Measurements from ENCODE around the gene AKR1C8. TPM values are rescaled to one million over a fixed set of nuclear protein-coding genes. Genes with fewer than 3 reads are reported as not detected.
A peak's percentile ranks its signal among the peaks of the same experiment; 100 is the strongest.
"Not testable (repeated sequence)": the region's sequence is repeated elsewhere in the genome, so short reads cannot be mapped to it uniquely, and the experiment has no call there.

AKR1C8 gene
- total and polyA plus RNA-seq, 10 of the 15 experiments (the other 5 are each of a cell fraction or from before 2014, with no cell fraction given) = 0.18 TPM; not detected in 9

GRCh38 chr10:5211696-5212536 lies 27.0 kb upstream of the AKR1C8 start (continued):
- TF ChIP-seq BCL3 (IDR thresholded peaks at IDR 0.05; ENCODE audit: borderline replicate concordance, insufficient read depth, low read depth, low read length, poor library complexity, severe bottlenecking) (no peak), NFYA (IDR thresholded peaks at IDR 0.05; ENCODE audit: borderline replicate concordance, low read depth, low read length) (no peak), HDAC6 (IDR thresholded peaks at IDR 0.05; ENCODE audit: unreplicated experiment) (no peak), HDGF (IDR thresholded peaks at IDR 0.05) (no peak), NKRF (conservative IDR thresholded peaks at IDR 0.05) (no peak)
- TF ChIP-seq, protein P1, sequence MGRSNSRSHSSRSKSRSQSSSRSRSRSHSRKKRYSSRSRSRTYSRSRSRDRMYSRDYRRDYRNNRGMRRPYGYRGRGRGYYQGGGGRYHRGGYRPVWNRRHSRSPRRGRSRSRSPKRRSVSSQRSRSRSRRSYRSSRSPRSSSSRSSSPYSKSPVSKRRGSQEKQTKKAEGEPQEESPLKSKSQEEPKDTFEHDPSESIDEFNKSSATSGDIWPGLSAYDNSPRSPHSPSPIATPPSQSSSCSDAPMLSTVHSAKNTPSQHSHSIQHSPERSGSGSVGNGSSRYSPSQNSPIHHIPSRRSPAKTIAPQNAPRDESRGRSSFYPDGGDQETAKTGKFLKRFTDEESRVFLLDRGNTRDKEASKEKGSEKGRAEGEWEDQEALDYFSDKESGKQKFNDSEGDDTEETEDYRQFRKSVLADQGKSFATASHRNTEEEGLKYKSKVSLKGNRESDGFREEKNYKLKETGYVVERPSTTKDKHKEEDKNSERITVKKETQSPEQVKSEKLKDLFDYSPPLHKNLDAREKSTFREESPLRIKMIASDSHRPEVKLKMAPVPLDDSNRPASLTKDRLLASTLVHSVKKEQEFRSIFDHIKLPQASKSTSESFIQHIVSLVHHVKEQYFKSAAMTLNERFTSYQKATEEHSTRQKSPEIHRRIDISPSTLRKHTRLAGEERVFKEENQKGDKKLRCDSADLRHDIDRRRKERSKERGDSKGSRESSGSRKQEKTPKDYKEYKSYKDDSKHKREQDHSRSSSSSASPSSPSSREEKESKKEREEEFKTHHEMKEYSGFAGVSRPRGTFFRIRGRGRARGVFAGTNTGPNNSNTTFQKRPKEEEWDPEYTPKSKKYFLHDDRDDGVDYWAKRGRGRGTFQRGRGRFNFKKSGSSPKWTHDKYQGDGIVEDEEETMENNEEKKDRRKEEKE (IDR thresholded peaks at IDR 0.05) = no peak

DNA sequence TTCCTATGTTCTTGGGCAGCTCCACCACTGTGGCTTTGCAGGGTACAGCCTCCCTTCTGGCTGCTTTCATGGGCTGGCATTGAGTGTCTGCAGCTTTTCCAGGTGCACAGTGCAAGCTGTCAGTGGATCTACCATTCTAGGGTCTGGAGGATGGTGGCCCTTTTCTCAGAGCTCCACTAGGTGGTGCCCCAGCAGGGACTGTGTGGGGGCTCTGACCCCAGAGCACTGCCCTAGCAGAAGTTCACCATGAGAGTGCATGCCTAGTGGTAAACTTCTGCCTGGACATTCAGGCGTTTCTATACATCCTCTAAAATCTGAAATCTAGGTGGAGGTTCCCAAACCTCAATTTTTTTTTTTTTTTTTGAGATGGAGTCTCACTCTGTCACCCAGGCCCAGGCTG lies 25.3 kb upstream of the AKR1C8 start:
- in situ Hi-C loops (cut with MboI) = not testable (repeated sequence)

DNA sequence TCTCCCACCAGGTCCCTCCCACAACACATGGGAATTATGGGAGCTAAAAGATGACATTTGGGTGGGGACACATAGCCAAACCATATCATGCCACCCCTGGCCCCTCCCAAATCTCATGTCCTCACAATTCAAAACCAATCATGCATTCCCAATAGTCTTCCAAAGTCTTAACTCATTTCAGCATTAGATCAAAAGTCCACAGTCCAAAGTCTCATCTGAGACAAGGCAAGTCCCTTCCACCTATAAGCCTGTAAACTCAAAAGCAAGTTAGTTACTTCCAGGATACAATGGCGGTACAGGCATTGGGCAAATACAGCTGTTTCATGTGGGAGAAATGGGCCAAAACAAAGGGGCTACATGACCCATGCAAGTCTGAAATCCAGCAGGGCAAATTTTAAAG lies 24.8 kb upstream of the AKR1C8 start:
- DNase-seq (ENCODE audit: low read depth, low spot score); SMC1A ChIA-PET (ENCODE audit: uncharacterized antibody, unreplicated experiment); H3K9me3 ChIP-seq (replicated peaks; ENCODE audit: control insufficient read depth, insufficient read depth, low read length); BruUV-seq (replicated peaks); FAIRE-seq; H3K36me3 ChIP-seq (ENCODE audit: control insufficient read depth in 2 of 2, insufficient read depth in 2 of 2, low read length in 1 of 2); H3K27ac ChIP-seq (ENCODE audit: control insufficient read depth, insufficient read depth); H3K4me2 ChIP-seq (ENCODE audit: control insufficient read depth, insufficient read depth); RAD21 ChIA-PET (ENCODE audit: unreplicated experiment); H3K79me2 ChIP-seq (ENCODE audit: control insufficient read depth, insufficient read depth, low read length); H2AFZ ChIP-seq (ENCODE audit: control insufficient read depth, low read depth, low read length); ATAC-seq; in situ Hi-C loops (cut with MboI); H3K9ac ChIP-seq (ENCODE audit: control insufficient read depth, insufficient read depth, low read length); H3K27me3 ChIP-seq (replicated peaks in 1 of 2; ENCODE audit: control insufficient read depth in 2 of 2, insufficient read depth in 2 of 2, low read length in 1 of 2); intact Hi-C loops (cut with micrococcal nuclease; ENCODE audit: unreplicated experiment); POLR2A ChIA-PET; H4K20me1 ChIP-seq (ENCODE audit: control insufficient read depth, insufficient read depth); H3K4me3 ChIP-seq; H3K4me1 ChIP-seq (ENCODE audit: control insufficient read depth, insufficient read depth, low read length): not testable (repeated sequence)
- 29% methylated on average over 1 of the region's 1 CpG for WGBS (ENCODE audit: insufficient coverage, insufficient replicate concordance, low lambda C conversion rate, missing lambda C conversion rate)
- CTCF ChIA-PET = interaction anchor here (1.1 kb wide), 1 partner anchor 174 kb away, joined by 3 read pairs; no protein-coding TSS in a partner anchor

More for the DNA sequence above, 25.3 kb upstream of the AKR1C8 start:
- DNase-seq (ENCODE audit: low read depth, low spot score); POLR2A ChIA-PET; H3K4me3 ChIP-seq; H3K27me3 ChIP-seq (replicated peaks in 1 of 2; ENCODE audit: control insufficient read depth in 2 of 2, insufficient read depth in 2 of 2, low read length in 1 of 2); H3K36me3 ChIP-seq (ENCODE audit: control insufficient read depth in 2 of 2, insufficient read depth in 2 of 2, low read length in 1 of 2); H3K9ac ChIP-seq (ENCODE audit: control insufficient read depth, insufficient read depth, low read length); H4K20me1 ChIP-seq (ENCODE audit: control insufficient read depth, insufficient read depth); H2AFZ ChIP-seq (ENCODE audit: control insufficient read depth, low read depth, low read length); H3K27ac ChIP-seq (ENCODE audit: control insufficient read depth, insufficient read depth); RAD21 ChIA-PET (ENCODE audit: unreplicated experiment); BruUV-seq (replicated peaks); FAIRE-seq; H3K79me2 ChIP-seq (ENCODE audit: control insufficient read depth, insufficient read depth, low read length); H3K4me1 ChIP-seq (ENCODE audit: control insufficient read depth, insufficient read depth, low read length); H3K9me3 ChIP-seq (replicated peaks; ENCODE audit: control insufficient read depth, insufficient read depth, low read length); H3K4me2 ChIP-seq (ENCODE audit: control insufficient read depth, insufficient read depth); intact Hi-C loops (cut with micrococcal nuclease; ENCODE audit: unreplicated experiment): not testable (repeated sequence)
- SMC1A ChIA-PET (ENCODE audit: uncharacterized antibody, unreplicated experiment) = interaction anchor here (0.5 kb wide), 1 partner anchor 13 kb away, joined by 3 read pairs; no protein-coding TSS in a partner anchor
- ATAC-seq = peak; percentile 30; the same call in 1 of the 3 replicates
- CTCF ChIA-PET = interaction anchor here (1.1 kb wide), 1 partner anchor 173 kb away, joined by 3 read pairs; no protein-coding TSS in a partner anchor
- 7% methylated on average over 1 of the region's 1 CpG for WGBS (ENCODE audit: insufficient coverage, insufficient replicate concordance, low lambda C conversion rate, missing lambda C conversion rate)

All from GM12878 (cell line).